ENCODE measurements around the gene CLCN1.

The CLCN1 gene

DNA sequence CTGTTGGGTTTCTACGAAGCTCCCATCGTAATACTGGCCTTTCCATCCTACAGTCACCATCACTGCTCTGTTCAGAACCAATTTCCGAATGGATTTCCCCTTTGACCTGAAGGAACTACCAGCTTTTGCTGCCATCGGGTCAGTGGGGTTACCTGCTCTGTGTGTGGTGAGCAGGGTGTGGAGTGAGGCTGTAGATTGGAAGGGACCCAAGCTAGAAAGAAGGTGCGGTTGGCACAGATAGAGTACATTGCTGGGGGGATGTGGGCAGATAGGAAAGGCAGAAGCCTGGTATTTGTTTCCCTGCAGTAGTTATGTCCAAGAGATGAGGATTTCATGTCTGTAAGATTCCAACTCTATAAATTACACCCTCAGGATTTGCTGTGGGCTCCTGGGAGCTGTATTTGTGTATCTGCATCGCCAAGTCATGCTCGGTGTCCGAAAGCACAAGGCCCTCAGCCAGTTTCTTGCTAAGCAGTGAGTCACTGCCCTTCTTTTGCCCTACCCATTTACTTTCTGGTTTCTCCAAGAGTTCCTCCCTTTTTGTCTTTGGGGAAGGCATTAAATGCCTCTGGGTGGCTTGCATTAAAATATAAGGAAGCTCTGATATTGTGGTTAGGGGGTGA lies 15.4 kb downstream of the CLCN1 start:
- no peak for TF ChIP-seq EZH2 (IDR thresholded peaks at IDR 0.05; ENCODE audit: borderline replicate concordance, low read length)
- TF ChIP-seq, protein P1, sequence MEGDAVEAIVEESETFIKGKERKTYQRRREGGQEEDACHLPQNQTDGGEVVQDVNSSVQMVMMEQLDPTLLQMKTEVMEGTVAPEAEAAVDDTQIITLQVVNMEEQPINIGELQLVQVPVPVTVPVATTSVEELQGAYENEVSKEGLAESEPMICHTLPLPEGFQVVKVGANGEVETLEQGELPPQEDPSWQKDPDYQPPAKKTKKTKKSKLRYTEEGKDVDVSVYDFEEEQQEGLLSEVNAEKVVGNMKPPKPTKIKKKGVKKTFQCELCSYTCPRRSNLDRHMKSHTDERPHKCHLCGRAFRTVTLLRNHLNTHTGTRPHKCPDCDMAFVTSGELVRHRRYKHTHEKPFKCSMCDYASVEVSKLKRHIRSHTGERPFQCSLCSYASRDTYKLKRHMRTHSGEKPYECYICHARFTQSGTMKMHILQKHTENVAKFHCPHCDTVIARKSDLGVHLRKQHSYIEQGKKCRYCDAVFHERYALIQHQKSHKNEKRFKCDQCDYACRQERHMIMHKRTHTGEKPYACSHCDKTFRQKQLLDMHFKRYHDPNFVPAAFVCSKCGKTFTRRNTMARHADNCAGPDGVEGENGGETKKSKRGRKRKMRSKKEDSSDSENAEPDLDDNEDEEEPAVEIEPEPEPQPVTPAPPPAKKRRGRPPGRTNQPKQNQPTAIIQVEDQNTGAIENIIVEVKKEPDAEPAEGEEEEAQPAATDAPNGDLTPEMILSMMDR (IDR thresholded peaks at IDR 0.05; ENCODE audit: low read length) = no peak
- H4K20me1 ChIP-seq (ENCODE audit: insufficient read depth, low read length) = no peaks in the 10 kb centered on the region
- H3K9me3 ChIP-seq (ENCODE audit: low read length) = no peaks in the 10 kb centered on the region
- 0 out of 2 replicates have a peak, but pooled peaks cover 4% of the 10 kb centered on the region for H3K27me3 ChIP-seq (ENCODE audit: insufficient read depth, low read length)
- H2AFZ ChIP-seq (ENCODE audit: low read length) = no peak overlapping the region
- no peaks in the 10 kb centered on the region for H3K4me1 ChIP-seq (ENCODE audit: insufficient read depth, low read length, severe bottlenecking)
- H3F3A ChIP-seq (ENCODE audit: insufficient read depth, low read length) = no peaks in the 10 kb centered on the region
- no peaks in the 10 kb centered on the region for H3K36me3 ChIP-seq (ENCODE audit: insufficient read depth, low read length)
- no peak overlapping the region for H3K4me3 ChIP-seq (ENCODE audit: low read depth, low read length, poor library complexity, severe bottlenecking)
- no peaks in the 10 kb centered on the region for H3K9me2 ChIP-seq (ENCODE audit: low read depth, low read length)
- no peak overlapping the region for H3K4me2 ChIP-seq (ENCODE audit: low read length)
- H3K27ac ChIP-seq (ENCODE audit: low read depth, low read length, poor library complexity, severe bottlenecking) = no peak overlapping the region
- no peaks in the 10 kb centered on the region for H3K79me2 ChIP-seq (ENCODE audit: insufficient read depth, low read length)
- no peak overlapping the region for H3K9ac ChIP-seq (ENCODE audit: low read length)

GRCh38 chr7:143334244-143334643 lies 18.3 kb downstream of the CLCN1 start:
- TF ChIP-seq EZH2 (IDR thresholded peaks at IDR 0.05; ENCODE audit: borderline replicate concordance, low read length) = no peak
- TF ChIP-seq, protein P1 (IDR thresholded peaks at IDR 0.05; ENCODE audit: low read length) = no peak
- Histone ChIP-seq H4K20me1 (ENCODE audit: insufficient read depth, low read length) (no peaks in the 10 kb centered on the region), H3K27me3 (ENCODE audit: insufficient read depth, low read length) (0 out of 2 replicates have a peak, but pooled peaks cover 4% of the 10 kb centered on the region), H3K4me1 (ENCODE audit: insufficient read depth, low read length, severe bottlenecking) (no peaks in the 10 kb centered on the region), H3K79me2 (ENCODE audit: insufficient read depth, low read length) (no peaks in the 10 kb centered on the region), H3K27ac (ENCODE audit: low read depth, low read length, poor library complexity, severe bottlenecking) (no peak overlapping the region), H3K9me2 (ENCODE audit: low read depth, low read length) (no peaks in the 10 kb centered on the region), H2AFZ (ENCODE audit: low read length) (no peak overlapping the region), H3K9ac (ENCODE audit: low read length) (no peak overlapping the region), H3F3A (ENCODE audit: insufficient read depth, low read length) (no peaks in the 10 kb centered on the region), H3K4me3 (ENCODE audit: low read depth, low read length, poor library complexity, severe bottlenecking) (no peak overlapping the region), H3K9me3 (ENCODE audit: low read length) (no peaks in the 10 kb centered on the region), H3K36me3 (ENCODE audit: insufficient read depth, low read length) (no peaks in the 10 kb centered on the region), H3K4me2 (ENCODE audit: low read length) (no peak overlapping the region)

GRCh38 chr7:143337216-143337615 lies 21.3 kb downstream of the CLCN1 start:
- Histone ChIP-seq H2AFZ (ENCODE audit: low read length) (no peak overlapping the region), H3K4me2 (ENCODE audit: low read length) (no peak overlapping the region), H3K9me3 (ENCODE audit: low read length) (no peaks in the 10 kb centered on the region), H4K20me1 (ENCODE audit: insufficient read depth, low read length) (no peaks in the 10 kb centered on the region), H3K27me3 (ENCODE audit: insufficient read depth, low read length) (no peaks in the 10 kb centered on the region), H3F3A (ENCODE audit: insufficient read depth, low read length) (no peaks in the 10 kb centered on the region), H3K9me2 (ENCODE audit: low read depth, low read length) (no peaks in the 10 kb centered on the region), H3K36me3 (ENCODE audit: insufficient read depth, low read length) (no peaks in the 10 kb centered on the region), H3K27ac (ENCODE audit: low read depth, low read length, poor library complexity, severe bottlenecking) (no peak overlapping the region), H3K4me1 (ENCODE audit: insufficient read depth, low read length, severe bottlenecking) (no peaks in the 10 kb centered on the region), H3K9ac (ENCODE audit: low read length) (no peak overlapping the region), H3K79me2 (ENCODE audit: insufficient read depth, low read length) (no peaks in the 10 kb centered on the region), H3K4me3 (ENCODE audit: low read depth, low read length, poor library complexity, severe bottlenecking) (no peak overlapping the region)
- no peak for TF ChIP-seq EZH2 (IDR thresholded peaks at IDR 0.05; ENCODE audit: borderline replicate concordance, low read length)
- TF ChIP-seq, protein P1 (IDR thresholded peaks at IDR 0.05; ENCODE audit: low read length) = no peak
